HFFc6 (cell line): ENCODE results near the gene KCNK7. TPM values are rescaled to one million over a fixed set of nuclear protein-coding genes. Genes with fewer than 3 reads are reported as not detected.

Experiments used
- DNase-seq: peaks from one replicate; pipeline ENCODE4 v3.0.0-alpha.2; 2018
- H3K27ac Mint-ChIP-seq: 2 replicates; pipeline ENCODE4 v1.8.0; 2020; ENCODE audit warnings: mild to moderate bottlenecking, mixed read lengths
- H3K27me3 Mint-ChIP-seq: 2 replicates; pipeline ENCODE4 v1.8.0; 2021; ENCODE audit warnings: mild to moderate bottlenecking, moderate library complexity, mixed read lengths; ENCODE audit not compliant: insufficient read depth
- H3K36me3 Mint-ChIP-seq: 2 replicates; pipeline ENCODE4 v1.8.0; 2021; ENCODE audit warnings: low read depth, mixed read lengths
- H3K4me1 Mint-ChIP-seq: 2 replicates; pipeline ENCODE4 v1.8.0; 2020; ENCODE audit warnings: low read depth, mixed read lengths
- H3K4me3 Mint-ChIP-seq: 2 replicates; pipeline ENCODE4 v1.8.0; 2020; ENCODE audit warnings: mild to moderate bottlenecking, moderate library complexity, mixed read lengths
- H3K9me3 Mint-ChIP-seq: 2 replicates; pipeline ENCODE4 v1.8.0; 2020; ENCODE audit warnings: mild to moderate bottlenecking, mixed read lengths
- total RNA-seq, 6 experiments: library from RNA; stranded (reverse); fragmentation: NEBNext Ultra II Directional; extraction: Animal tissue kit (Norgen Biotek cat#: 25700); gene quantifications; 2 replicates in 1 of 6; 3 replicates in 5 of 6; pipeline ENCODE4 v1.2.3, GENCODE V29; 2021
- TF ChIP-seq, protein P1 (sequence below): fragments of 200-600 bp; sonication (generic); IDR thresholded peaks from 2 replicates; pipeline ENCODE4 v1.5.0; 2021; ENCODE audit warnings: antibody characterized with exemption, mild to moderate bottlenecking

Gene KCNK7
- total RNA-seq, 6 experiments from 2014 or later = 0.16 to 0.31 (median 0.30) TPM; not detected in 3

DNA sequence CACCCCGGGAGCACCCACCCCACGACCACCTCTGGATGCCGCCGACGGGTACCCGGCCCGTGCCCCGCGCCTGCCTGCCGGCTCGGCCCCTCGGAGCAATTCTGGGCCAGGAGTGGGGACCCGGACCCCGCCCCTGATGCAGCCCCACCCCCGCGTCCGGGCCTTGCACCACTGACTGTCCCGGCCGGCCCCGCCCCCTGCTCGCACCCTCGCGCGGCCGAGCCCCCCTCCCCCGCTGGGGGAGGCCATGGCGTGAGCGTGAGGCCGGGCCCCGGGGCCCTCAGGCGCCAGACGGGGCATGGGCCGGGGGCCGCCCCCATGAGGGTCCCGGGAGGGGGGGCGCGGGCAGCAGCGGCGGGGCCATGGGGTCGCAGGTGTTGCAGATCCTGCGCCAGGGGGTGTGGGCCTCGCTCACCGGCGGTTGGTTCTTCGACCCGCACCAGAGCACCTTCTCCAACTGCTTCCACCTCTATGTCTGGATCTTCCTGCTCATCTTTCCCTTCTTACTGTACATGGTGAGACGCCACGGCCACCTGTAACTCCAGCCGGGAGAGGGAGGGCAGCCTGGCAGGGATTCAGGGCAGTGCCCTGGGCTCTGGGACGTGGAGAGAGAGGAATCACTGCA is 20.5 kb upstream of the KCNK7 start:
- Mint-ChIP-seq H3K9me3 (no peaks in the 10 kb centered on the region), H3K27me3 (peaks cover 2% of the 10 kb centered on the region), H3K36me3 (peaks cover 17% of the 10 kb centered on the region), H3K4me3 (peak overlapping the region; percentile 96), H3K27ac (peak overlapping the region; percentile 92), H3K4me1 (peaks cover 34% of the 10 kb centered on the region)
- no peak for DNase-seq
- TF ChIP-seq, protein P1, sequence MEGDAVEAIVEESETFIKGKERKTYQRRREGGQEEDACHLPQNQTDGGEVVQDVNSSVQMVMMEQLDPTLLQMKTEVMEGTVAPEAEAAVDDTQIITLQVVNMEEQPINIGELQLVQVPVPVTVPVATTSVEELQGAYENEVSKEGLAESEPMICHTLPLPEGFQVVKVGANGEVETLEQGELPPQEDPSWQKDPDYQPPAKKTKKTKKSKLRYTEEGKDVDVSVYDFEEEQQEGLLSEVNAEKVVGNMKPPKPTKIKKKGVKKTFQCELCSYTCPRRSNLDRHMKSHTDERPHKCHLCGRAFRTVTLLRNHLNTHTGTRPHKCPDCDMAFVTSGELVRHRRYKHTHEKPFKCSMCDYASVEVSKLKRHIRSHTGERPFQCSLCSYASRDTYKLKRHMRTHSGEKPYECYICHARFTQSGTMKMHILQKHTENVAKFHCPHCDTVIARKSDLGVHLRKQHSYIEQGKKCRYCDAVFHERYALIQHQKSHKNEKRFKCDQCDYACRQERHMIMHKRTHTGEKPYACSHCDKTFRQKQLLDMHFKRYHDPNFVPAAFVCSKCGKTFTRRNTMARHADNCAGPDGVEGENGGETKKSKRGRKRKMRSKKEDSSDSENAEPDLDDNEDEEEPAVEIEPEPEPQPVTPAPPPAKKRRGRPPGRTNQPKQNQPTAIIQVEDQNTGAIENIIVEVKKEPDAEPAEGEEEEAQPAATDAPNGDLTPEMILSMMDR = no peak

DNA sequence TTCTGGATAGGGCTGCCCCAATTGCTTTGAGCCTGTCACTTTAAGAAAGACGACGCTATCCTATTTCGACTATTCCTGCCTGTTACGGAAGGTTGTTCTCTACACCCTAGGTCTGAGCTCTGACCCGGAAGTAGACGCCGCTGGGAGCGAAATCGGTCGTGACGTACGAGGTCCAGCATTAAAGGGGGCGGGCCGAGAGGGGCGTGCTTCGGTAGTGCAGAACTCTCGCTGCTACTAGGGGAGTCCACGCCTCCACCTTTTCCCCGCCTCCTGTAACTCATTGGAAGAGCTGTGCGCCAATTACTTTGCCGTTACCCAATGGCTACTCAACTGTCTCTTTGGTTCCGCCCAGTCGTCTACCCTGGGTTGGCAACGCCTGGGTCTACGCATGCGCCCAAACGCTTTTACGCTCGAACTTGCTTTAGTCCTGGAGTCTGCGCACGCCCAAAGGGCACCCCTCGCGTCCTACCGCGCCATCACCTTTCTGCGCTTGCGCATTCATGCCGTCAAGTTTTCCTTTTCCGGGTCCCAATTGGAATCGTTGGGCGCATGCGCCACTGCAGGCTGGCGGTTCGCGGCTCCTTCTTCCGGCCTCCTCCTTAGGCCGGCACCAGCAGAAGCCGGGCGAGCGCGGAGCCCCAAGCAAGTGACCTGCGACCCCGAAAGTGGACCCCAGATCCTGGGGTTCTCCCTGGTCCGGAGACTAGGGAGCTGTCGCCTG is 19.8 kb upstream of the KCNK7 start, which contains the start of gene PCNX3:
Gene PCNX3, plus strand, starts transcription at position 548 of the 721 bp plus-strand sequence. CDS start 536 bp downstream, outside the sequence.
- H3K36me3 Mint-ChIP-seq = peaks cover 19% of the 10 kb centered on the region
- TF ChIP-seq, protein P1 = no peak
- peaks cover 2% of the 10 kb centered on the region for H3K27me3 Mint-ChIP-seq
- peak; percentile 100 for DNase-seq
- H3K9me3 Mint-ChIP-seq = no peaks in the 10 kb centered on the region
- peak within 1 kb of the TSS; percentile 96 for H3K4me3 Mint-ChIP-seq
- peaks cover 40% of the 10 kb centered on the region for H3K4me1 Mint-ChIP-seq
- peak within 1 kb of the TSS; percentile 92 for H3K27ac Mint-ChIP-seq

DNA sequence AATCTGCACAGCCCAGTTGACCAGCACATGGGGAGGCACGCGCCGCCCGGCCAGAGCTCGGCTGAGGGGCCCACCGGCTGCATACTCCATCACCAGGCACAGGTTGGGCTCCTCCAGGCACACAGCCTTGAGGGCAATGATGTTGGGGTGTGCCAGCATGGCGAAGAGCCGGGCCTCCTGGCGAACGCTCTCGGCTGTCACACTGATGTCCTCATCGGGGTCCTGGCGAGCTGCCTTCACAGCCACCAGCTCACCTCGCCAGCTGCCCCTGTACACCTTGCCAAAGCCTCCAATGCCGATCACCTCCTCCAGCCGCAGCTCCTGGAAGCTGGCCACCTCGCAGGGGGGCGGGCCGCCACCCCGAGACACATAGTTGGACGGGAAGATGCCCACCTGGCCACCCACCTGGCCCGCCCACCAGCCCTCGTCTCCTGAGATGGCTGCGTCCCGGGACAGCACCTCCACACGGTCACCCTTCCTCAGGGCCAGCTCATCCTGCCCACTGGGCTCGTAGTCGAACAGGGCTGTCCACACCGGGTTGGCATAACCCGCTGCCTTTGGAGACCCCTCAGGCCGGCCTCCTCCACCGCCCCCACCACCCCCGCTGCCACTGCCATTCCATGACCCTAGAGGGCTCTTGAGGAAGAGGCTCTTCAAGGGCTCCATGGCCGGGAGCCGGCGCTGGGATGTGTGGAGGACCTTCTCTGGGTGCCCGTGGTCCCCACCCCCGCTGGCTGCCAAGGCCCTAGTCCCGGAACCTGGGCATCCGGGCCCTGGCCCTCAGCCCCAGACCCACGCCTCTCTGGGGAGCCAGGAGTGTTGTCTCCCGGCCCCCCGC is 17.7 kb upstream of the KCNK7 start:
- Mint-ChIP-seq H3K4me1 (peaks cover 58% of the 10 kb centered on the region), H3K27me3 (peaks cover 2% of the 10 kb centered on the region), H3K27ac (peak overlapping the region; percentile 92), H3K36me3 (peaks cover 25% of the 10 kb centered on the region), H3K9me3 (no peaks in the 10 kb centered on the region), H3K4me3 (peak overlapping the region; percentile 96)
- DNase-seq = no peak
- TF ChIP-seq, protein P1 = no peak

DNA sequence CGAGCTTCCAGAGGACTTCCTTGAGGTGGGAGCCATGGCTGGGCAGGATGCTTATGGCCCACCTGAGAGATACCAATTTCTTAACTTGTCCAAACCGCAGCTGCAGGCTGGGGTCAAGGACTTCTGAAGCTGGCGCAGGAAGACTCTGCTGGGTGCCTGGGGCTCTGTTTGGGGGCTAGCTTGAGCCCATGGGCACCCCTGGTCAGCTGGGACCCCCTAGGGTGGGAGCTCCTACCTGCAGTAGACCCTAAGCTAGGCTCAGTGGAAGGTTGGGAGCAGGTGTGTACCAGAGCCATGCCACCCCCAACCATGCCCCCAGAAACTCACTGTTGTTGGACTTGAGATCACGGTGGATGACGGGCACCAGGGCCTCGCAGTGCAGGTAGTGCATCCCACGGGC is 17.1 kb upstream of the KCNK7 start:
- peaks cover 58% of the 10 kb centered on the region for H3K4me1 Mint-ChIP-seq

More for the DNA sequence above, 17.1 kb upstream of the KCNK7 start:
- peaks cover 25% of the 10 kb centered on the region for H3K36me3 Mint-ChIP-seq
- H3K4me3 Mint-ChIP-seq = peak overlapping the region; percentile 96
- no peaks in the 10 kb centered on the region for H3K9me3 Mint-ChIP-seq
- TF ChIP-seq, protein P1 = no peak
- H3K27me3 Mint-ChIP-seq = peaks cover 1% of the 10 kb centered on the region
- DNase-seq = no peak
- H3K27ac Mint-ChIP-seq = peak overlapping the region; percentile 77
